Fibroblast of lung (primary cell): ENCODE measurements around the gene PSME3. TPM values are rescaled to one million over a fixed set of nuclear protein-coding genes. Genes with fewer than 3 reads are reported as not detected.
A peak's percentile ranks its signal among the peaks of the same experiment; 100 is the strongest.
"Not testable (repeated sequence)": the region's sequence is repeated elsewhere in the genome, so short reads cannot be mapped to it uniquely, and the experiment has no call there.

Experiments
- DNase-seq, 2 donors: peaks; one replicate each; pipeline versions ENCODE4 v3.0.0 to v3.0.0-alpha.2; 2010; ENCODE audit warnings: low read depth in 2 of 2
- H2AFZ ChIP-seq: 2 replicates; pipeline ENCODE4 v1.5.1; 2012; ENCODE audit warnings: low read length, control low read depth, inconsistent platforms
- H3K27ac ChIP-seq: 2 replicates; pipeline ENCODE4 v1.5.1; 2011; ENCODE audit warnings: low read length, control low read depth; ENCODE audit not compliant: insufficient read depth
- H3K27me3 ChIP-seq: 2 replicates; pipeline ENCODE4 v1.5.1; 2011; ENCODE audit warnings: mild to moderate bottlenecking, low read length; ENCODE audit not compliant: control insufficient read depth, insufficient read depth
- H3K36me3 ChIP-seq: 2 replicates; pipeline ENCODE4 v1.5.1; 2011; ENCODE audit warnings: low read length; ENCODE audit not compliant: control insufficient read depth, insufficient read depth
- H3K4me1 ChIP-seq: 2 replicates; pipeline ENCODE4 v1.5.1; 2011; ENCODE audit warnings: low read length; ENCODE audit not compliant: control insufficient read depth, insufficient read depth; ENCODE audit errors: extremely low read depth
- H3K4me2 ChIP-seq: 2 replicates; pipeline ENCODE4 v1.5.1; 2011; ENCODE audit warnings: low read length, control low read depth; ENCODE audit not compliant: insufficient read depth; ENCODE audit errors: extremely low read depth
- H3K4me3 ChIP-seq, 4 experiments: fragments of 200-600 bp in 1 of 4; sonication (generic) in 1 of 4; replicated peaks in 1 of 4; 2 replicates each; pipeline ENCODE4 v1.5.1; 2011 to 2016; ENCODE audit warnings: low read length in 4 of 4, low read depth in 3 of 4, mild to moderate bottlenecking in 3 of 4, control low read depth in 2 of 4, inconsistent platforms in 1 of 4, mixed read lengths in 1 of 4; ENCODE audit not compliant: insufficient read depth in 1 of 4; ENCODE audit errors: control extremely low read depth in 1 of 4
- H3K79me2 ChIP-seq: 2 replicates; pipeline ENCODE4 v1.5.1; 2012; ENCODE audit warnings: mild to moderate bottlenecking, low read length, inconsistent platforms; ENCODE audit not compliant: control insufficient read depth, insufficient read depth
- H3K9ac ChIP-seq: 2 replicates; pipeline ENCODE4 v1.5.1; 2011; ENCODE audit warnings: mild to moderate bottlenecking, low read length, control low read depth; ENCODE audit not compliant: insufficient read depth
- H3K9me3 ChIP-seq: 2 replicates; pipeline ENCODE4 v1.5.1; 2012; ENCODE audit warnings: low read depth, low read length; ENCODE audit not compliant: control insufficient read depth, insufficient read depth
- H4K20me1 ChIP-seq: 2 replicates; pipeline ENCODE4 v1.5.1; 2011; ENCODE audit warnings: low read length; ENCODE audit not compliant: control insufficient read depth, insufficient read depth; ENCODE audit errors: extremely low read depth
- EZH2 ChIP-seq: IDR thresholded peaks from 2 replicates; pipeline ENCODE4 v1.5.1; 2012; ENCODE audit warnings: low read length, control low read depth, mild to moderate bottlenecking; ENCODE audit errors: missing control alignments
- polyA plus RNA-seq, 2 donors: library from polyadenylated mRNA; depleted of rRNA in 1 of 2; stranded (reverse) in 1 of 2; unstranded in 1 of 2; fragments of >200 nt; gene quantifications; 2 replicates each; pipeline ENCODE4 v1.2.1, GENCODE V29; 2011 to 2012; ENCODE audit warnings: missing spikeins in 1 of 2
- total RNA-seq: library from RNA; depleted of rRNA; stranded (reverse); fragments of >200 nt; gene quantifications from 2 replicates; pipeline ENCODE4 v1.2.1, GENCODE V29; 2014
- TF ChIP-seq, protein P1 (sequence below), 2 donors: IDR thresholded peaks in 1 of 2; conservative IDR thresholded peaks in 1 of 2; 1 replicate in 1 of 2; 2 replicates in 1 of 2; pipeline ENCODE4 v1.5.1; 2011 to 2012; ENCODE audit warnings: low read length in 2 of 2, control low read depth in 1 of 2, inconsistent platforms in 1 of 2, low read depth in 1 of 2, mild to moderate bottlenecking in 1 of 2

The PSME3 gene
- total and polyA plus RNA-seq, 2 donors (not counting 1 experiment from before 2014, with no cell fraction given), result 50.7 to 133 TPM

- H3K27ac ChIP-seq, result no peak overlapping the region
- H3K4me1 ChIP-seq, result no peaks in the 10 kb centered on the region
- H2AFZ ChIP-seq, result no peak overlapping the region
- no peaks in the 10 kb centered on the region for H3K9me3 ChIP-seq
- no peaks in the 10 kb centered on the region for H3K79me2 ChIP-seq
- H4K20me1 ChIP-seq, result no peaks in the 10 kb centered on the region
- no peak overlapping the region for H3K4me2 ChIP-seq
- peak in 1 of 2 donors; percentile 49 for DNase-seq
- no peaks in the 10 kb centered on the region for H3K36me3 ChIP-seq
- no peak overlapping the region for H3K4me3 ChIP-seq
- TF ChIP-seq, protein P1, sequence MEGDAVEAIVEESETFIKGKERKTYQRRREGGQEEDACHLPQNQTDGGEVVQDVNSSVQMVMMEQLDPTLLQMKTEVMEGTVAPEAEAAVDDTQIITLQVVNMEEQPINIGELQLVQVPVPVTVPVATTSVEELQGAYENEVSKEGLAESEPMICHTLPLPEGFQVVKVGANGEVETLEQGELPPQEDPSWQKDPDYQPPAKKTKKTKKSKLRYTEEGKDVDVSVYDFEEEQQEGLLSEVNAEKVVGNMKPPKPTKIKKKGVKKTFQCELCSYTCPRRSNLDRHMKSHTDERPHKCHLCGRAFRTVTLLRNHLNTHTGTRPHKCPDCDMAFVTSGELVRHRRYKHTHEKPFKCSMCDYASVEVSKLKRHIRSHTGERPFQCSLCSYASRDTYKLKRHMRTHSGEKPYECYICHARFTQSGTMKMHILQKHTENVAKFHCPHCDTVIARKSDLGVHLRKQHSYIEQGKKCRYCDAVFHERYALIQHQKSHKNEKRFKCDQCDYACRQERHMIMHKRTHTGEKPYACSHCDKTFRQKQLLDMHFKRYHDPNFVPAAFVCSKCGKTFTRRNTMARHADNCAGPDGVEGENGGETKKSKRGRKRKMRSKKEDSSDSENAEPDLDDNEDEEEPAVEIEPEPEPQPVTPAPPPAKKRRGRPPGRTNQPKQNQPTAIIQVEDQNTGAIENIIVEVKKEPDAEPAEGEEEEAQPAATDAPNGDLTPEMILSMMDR (conservative IDR thresholded peaks at IDR 0.05 in 1 of 2, IDR thresholded peaks at IDR 0.05 in 1 of 2; ENCODE audit: low read depth in 1 of 2, low read length in 2 of 2), result no peak
- TF ChIP-seq EZH2, result no peak
- H3K9ac ChIP-seq, result no peak overlapping the region
- peaks cover 4% of the 10 kb centered on the region for H3K27me3 ChIP-seq
Measured at GRCh38 chr17:42879596-42879985, 46.4 kb downstream of the PSME3 start.

- TF ChIP-seq EZH2, result no peak
- TF ChIP-seq, protein P1 (conservative IDR thresholded peaks at IDR 0.05 in 1 of 2, IDR thresholded peaks at IDR 0.05 in 1 of 2; ENCODE audit: low read depth in 1 of 2, low read length in 2 of 2), result no peak
Measured at GRCh38 chr17:42880776-42881310, 47.6 kb downstream of the PSME3 start.

DNA sequence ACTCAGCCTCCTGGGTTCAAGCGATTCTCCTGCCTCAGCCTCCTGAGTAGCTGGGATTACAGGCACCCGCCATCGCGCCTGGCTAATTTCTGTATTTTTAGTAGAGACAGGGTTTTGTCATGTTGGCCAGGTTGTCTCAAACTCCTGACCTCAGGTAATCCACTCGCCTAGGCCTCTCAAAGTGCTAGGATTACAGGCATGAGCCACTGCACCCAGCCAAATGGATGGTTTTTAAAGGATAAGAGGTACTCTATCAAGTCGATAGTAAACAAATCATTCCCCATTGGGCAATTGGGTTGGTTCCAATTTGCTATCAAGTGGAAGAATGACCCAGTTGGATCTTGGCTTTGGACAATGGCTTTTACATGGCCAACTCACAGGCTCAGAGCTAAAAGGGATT, 48.5 kb downstream of the PSME3 start:
- not testable (repeated sequence) for H2AFZ ChIP-seq, H3K79me2 ChIP-seq, H3K27me3 ChIP-seq, H3K4me2 ChIP-seq, H3K9ac ChIP-seq, H3K27ac ChIP-seq, H3K36me3 ChIP-seq, DNase-seq, H4K20me1 ChIP-seq, H3K4me1 ChIP-seq, H3K9me3 ChIP-seq, H3K4me3 ChIP-seq

More at GRCh38 chr17:42880776-42881310, 47.6 kb downstream of the PSME3 start:
- no peak overlapping the region for H3K9ac ChIP-seq
- no peak overlapping the region for H2AFZ ChIP-seq
- H3K36me3 ChIP-seq, result no peaks in the 10 kb centered on the region
- H3K9me3 ChIP-seq, result no peaks in the 10 kb centered on the region
- H3K27ac ChIP-seq, result no peak overlapping the region
- no peak overlapping the region for H3K4me2 ChIP-seq
- H3K4me1 ChIP-seq, result no peaks in the 10 kb centered on the region
- no peaks in the 10 kb centered on the region for H3K79me2 ChIP-seq
- H4K20me1 ChIP-seq, result no peaks in the 10 kb centered on the region
- no peak for DNase-seq
- no peak overlapping the region for H3K4me3 ChIP-seq
- peaks cover 7% of the 10 kb centered on the region for H3K27me3 ChIP-seq
